ENCODE data around the gene POF1B.
"Not testable (repeated sequence)": the region's sequence is repeated elsewhere in the genome, so short reads cannot be mapped to it uniquely, and the experiment has no call there.

Gene POF1B

GRCh38 chrX:85379174-85379907 is at the start of gene POF1B:
Gene POF1B, minus strand, starts transcription at chrX:85379665. Its CDS starts 211 bp downstream, at chrX:85379454.
- intact Hi-C loops (cut with DNase I): no loop called here
- DNase-seq: no peak

- DNase-seq: no peak
- intact Hi-C loops (cut with DNase I): no loop called here
Measured at GRCh38 chrX:85429066-85429465, 49.6 kb upstream of the POF1B start.

GRCh38 chrX:85419293-85419692 is 39.8 kb upstream of the POF1B start:
- intact Hi-C loops (cut with DNase I): no loop called here
- no peak for DNase-seq

DNA sequence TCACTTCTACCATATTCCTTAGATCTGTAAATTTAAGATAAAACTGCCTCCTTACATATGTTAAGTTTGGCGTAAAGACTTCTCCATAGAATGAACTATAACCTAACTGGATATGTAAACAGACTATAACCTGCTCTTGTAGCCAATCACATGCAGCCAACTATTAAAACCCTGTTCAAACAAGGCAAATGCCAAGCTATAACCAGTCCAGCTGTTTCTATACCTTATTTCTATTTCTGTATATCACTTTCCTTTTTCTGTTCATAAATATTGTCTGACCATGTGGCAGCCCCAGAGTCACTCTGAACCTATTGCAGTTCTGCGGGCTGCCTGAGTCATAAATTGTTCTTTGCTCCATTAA is 12.4 kb upstream of the POF1B start:
- intact Hi-C loops (cut with DNase I): no loop called here
- no peak for DNase-seq

DNA sequence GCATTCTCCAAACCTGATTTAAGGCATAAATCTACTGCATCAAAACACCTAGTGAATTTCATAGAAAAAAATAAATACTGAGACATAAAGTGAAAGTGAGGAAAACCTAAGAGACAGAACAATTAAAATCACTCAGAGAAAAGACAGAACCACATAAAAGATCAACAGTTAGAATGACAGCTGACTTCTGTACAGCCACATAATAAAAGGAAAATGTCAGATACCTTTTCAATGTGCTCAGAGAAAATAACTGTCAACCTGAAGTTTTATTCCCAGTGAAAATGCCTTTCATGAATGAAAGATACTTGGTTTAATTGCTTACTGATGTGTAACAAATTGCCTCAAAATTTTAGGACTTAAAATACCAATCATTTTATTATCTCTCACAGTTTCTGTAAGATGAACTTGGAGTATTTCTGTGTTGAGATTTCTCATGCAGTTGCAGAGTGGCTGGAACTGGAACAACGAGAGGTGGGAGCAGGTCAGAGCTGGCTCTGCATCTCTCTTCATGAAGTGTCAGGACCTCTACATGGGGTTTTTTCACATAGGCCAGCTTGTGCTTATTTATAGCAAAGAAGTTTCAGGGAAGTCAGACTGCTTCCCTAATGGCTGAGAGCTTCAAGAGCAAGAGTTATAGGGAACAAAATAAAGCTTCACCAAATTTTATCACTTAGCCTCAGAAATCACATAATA is 11.9 kb upstream of the POF1B start:
- DNase-seq: no peak
- intact Hi-C loops (cut with DNase I): no loop called here

GRCh38 chrX:85381602-85382001 is 2.1 kb upstream of the POF1B start:
- DNase-seq: no peak
- intact Hi-C loops (cut with DNase I): no loop called here

DNA sequence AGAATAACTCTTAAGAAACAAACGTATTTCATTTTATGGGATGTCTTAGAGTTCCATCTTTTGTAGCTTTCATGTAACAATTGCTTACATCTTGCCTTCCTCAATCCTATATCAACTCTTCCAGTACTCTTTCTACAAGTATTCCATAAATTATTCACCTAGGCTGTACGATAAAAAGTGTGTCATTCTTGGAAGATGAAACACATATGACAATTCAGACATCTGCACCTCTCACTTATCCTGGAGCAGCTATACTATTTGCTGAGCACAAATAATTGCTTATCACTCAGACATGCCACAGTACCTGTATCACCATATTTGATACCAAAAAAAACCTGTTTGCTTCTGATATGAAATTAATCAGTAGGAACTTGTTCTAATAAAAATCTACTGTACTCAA is 1.0 kb downstream of the POF1B start:
- DNase-seq: no peak
- intact Hi-C loops (cut with DNase I): no loop called here

DNA sequence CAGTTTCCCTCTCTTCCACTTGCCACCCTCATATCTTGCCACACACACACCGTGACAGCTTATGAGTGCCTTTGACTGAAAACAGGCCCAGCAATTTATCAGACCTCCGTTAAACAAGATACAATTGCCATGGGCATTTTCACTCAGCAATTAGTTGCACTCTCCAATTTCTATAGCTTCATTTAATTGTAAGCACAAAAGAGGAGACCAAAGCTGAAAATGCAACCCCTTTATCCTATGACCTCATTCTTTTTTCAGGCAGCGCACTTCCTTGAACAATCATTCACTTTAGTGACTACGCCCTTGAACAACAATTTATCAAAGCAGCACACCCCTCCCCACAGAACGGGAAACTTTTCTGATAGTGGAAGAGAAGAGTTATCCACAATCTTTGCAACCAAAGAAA is 4.1 kb downstream of the POF1B start:
- intact Hi-C loops (cut with DNase I): no loop called here
- no peak for DNase-seq

DNA sequence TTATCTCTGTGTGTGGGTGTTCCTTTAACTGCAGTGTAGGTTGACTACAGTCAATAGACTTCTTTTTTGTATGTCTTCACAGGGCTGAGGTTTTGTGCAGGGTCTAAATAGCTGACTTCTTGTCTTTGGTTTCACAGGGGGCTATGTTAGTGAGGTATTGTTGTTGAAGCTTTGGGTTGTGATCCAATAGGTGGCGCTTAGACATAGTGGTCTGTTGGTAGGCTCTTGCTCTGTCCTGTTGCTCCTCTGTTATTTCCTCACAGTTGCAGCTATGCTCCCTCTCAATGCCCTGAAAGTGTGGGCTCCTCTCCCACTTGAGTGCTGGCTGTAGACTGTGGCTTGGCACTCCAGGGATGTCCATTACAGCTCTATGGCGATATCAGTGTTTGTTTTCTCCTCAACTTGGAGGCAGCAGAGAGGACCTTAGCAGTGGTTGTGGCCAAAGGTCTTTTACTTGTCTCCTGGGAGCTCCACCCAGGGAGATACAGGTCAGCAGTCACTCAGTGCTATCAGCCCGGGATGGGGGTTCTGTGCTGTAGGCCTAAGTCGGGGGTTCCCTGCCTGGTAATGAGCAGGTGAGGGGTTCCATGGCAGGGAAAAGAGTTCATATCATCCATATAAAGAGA is 14.0 kb downstream of the POF1B start:
- intact Hi-C loops (cut with DNase I): no loop called here
- DNase-seq: no peak

- intact Hi-C loops (cut with DNase I): no loop called here
- no peak for DNase-seq
Measured at GRCh38 chrX:85359051-85359450, 20.4 kb downstream of the POF1B start.

GRCh38 chrX:85345523-85345922 is 33.9 kb downstream of the POF1B start:
- no peak for DNase-seq
- intact Hi-C loops (cut with DNase I): no loop called here

DNA sequence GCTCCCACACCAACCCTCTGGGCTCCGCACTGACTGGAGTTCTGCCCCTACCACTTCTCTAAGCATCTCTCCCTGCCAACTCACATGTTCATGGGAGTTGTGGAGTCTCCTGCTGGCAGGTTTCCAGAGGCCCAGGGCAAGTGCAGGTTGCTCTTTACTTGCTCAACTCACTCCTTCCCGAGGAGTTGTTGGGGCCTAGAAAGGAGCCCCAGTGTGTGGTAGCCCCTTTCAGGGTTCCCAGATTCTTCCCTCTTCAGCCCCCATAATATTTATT is 52.5 kb downstream of the POF1B start:
- intact Hi-C loops (cut with DNase I): no loop called here
- DNase-seq: no peak

DNA sequence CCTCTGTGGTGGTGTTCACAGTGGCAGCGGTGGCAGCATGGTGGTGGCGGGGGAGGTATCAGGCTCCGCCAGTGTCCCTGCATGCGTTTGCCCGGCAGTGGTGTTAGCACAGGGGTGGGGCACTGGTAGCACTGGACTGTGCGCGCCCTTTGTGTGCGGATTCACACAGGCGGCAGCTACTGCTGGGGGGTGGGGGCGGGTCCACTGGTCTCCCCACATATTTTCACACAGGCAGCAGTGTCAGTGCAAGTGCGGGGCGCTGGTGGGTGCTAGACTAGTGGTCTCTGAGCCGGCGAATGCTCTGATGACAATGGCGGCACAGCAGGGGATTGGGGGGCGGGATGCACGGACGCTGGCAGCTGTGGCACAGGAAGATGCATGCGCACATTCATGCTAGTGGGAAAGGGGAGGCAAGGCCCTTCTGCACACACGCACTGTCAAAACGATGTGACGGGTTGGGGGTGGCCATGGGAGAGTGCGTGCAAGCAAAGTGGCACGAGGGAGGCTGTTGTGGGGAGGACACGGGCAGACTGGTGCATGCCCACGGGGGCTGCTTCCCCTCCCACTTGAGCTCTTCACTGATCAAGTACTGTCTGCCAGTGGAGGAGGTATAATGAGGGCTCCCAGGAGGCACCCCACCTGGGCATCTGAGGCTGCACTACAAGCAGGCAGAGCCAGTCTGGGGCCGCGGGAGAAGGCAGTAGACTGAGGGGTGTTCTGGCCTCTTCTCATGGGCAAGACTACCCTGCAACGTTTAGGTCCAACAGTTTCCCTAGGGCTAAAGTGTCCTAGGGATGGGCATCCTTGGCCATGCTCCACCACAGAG is 53.0 kb downstream of the POF1B start:
- peak in 3 of 42 donors; percentile 5 to 14 (median 12) for DNase-seq
- intact Hi-C loops (cut with DNase I): no loop called here

- DNase-seq: not testable (repeated sequence)
Measured at GRCh38 chrX:85311348-85311747, 68.1 kb downstream of the POF1B start.

DNA sequence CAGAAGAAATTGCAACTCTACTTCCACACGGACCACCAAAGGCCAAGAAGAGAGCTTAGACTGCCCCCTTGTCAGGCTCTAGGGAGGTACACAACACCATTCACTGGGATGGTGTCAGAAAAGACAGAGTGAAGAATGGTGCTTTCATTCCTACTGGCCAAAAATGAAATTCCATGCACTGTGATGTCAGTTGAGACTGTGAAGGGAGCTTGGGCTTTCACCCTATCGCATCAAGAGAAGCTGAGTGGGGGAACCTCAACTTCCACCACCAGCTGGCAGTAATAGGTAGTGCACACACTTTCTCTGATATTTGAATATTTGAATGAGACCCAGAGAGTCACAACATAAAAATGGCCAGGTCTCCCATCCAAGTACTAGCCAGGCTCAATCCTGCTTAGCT is 69.7 kb downstream of the POF1B start:
- intact Hi-C loops (cut with DNase I): no loop called here
- no peak for DNase-seq

More at GRCh38 chrX:85311348-85311747, 68.1 kb downstream of the POF1B start:
- intact Hi-C loops (cut with DNase I): not testable (repeated sequence)

- intact Hi-C loops (cut with DNase I): no loop called here
- DNase-seq: no peak
Measured at GRCh38 chrX:85303544-85303943, 75.9 kb downstream of the POF1B start.

DNA sequence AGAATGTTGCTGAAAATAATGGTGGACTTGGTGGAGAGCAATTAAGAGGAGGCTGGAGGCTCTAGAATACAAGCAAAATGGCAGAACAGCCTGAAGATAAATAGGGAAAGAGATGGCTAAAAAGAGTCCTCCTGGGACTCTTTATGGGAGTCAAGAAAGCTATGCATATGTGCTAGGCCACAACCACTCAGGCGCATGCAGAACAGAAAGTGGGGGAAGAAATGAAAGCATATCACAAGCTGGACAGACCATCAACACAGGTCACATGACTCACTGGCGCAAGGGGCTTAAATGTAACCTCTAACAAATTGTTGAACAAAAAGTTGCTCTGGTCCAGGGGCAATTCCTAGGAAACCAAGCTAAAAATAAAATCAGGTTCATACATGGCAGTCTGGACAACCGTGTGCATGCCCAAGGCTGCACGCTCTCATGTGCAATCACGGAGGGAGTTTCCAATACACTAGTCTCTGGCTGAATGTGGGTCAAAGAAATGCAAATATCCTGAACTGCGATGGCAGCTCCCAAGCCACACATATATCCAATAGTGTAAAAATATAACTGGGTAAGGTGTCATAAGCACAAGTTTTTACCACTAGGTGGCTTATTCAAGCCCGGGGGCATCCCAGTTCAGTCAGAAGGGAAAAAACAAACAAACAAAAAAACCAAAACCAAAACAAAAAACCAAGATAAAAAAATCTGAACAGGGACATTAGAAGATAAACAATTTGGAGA is 90.3 kb downstream of the POF1B start:
- DNase-seq: no peak
- intact Hi-C loops (cut with DNase I): no loop called here

- DNase-seq; intact Hi-C loops (cut with DNase I): not testable (repeated sequence)
Measured at GRCh38 chrX:85285286-85285685, 94.2 kb downstream of the POF1B start.

Data from head of caudate nucleus (tissue), 42 donors.